Left renal pelvis (tissue), 4 donors: Measurements from ENCODE around the gene RELL1. TPM values are rescaled to one million over a fixed set of nuclear protein-coding genes. Genes with fewer than 3 reads are reported as not detected.

Experiments used
- polyA plus RNA-seq, 4 donors: library from polyadenylated mRNA; unstranded; fragments of 120-200 nt; gene quantifications; one replicate each; pipeline ENCODE4 v1.2.1, GENCODE V29; 2013; ENCODE audit not compliant: insufficient read length in 4 of 4

The RELL1 gene
- polyA plus RNA-seq, 4 donors: 9.8 to 10.4 (median 10.2) TPM

Other genes starting within 250 kb of the RELL1 start
- gene PGM2, start 140.3 kb upstream of the RELL1 start, polyA plus RNA-seq: 10 to 100 TPM; 26.4 to 45.3 (median 37.8) TPM
- gene TBC1D1, start 204.7 kb upstream of the RELL1 start, polyA plus RNA-seq: 100 to 1,000 TPM in 3 of 4 donors, 10 to 100 TPM in 1; 48.5 to 194 (median 183) TPM